ENCODE data around the gene ZNF678.
"Not testable (repeated sequence)": the region's sequence is repeated elsewhere in the genome, so short reads cannot be mapped to it uniquely, and the experiment has no call there.

Gene ZNF678

GRCh38 chr1:227673441-227673840 is 110.1 kb downstream of the ZNF678 start:
- DNase-seq (ENCODE audit: low spot score) = no peak
- TF ChIP-seq CTCF (IDR thresholded peaks at IDR 0.05) = no peak
- Histone ChIP-seq H3K27ac (no peak overlapping the region), H3K4me3 (no peak overlapping the region)

GRCh38 chr1:227685807-227686206 is 122.5 kb downstream of the ZNF678 start:
- no peak for DNase-seq (ENCODE audit: low spot score)
- Histone ChIP-seq H3K27ac (no peak overlapping the region), H3K4me3 (no peak overlapping the region)
- no peak for TF ChIP-seq CTCF (IDR thresholded peaks at IDR 0.05)

- no peak overlapping the region for H3K27ac ChIP-seq
- no peak for TF ChIP-seq CTCF (IDR thresholded peaks at IDR 0.05)
- no peak for DNase-seq (ENCODE audit: low spot score)
- H3K4me3 ChIP-seq = no peak overlapping the region
These were observed 134.0 kb downstream of the ZNF678 start for GRCh38 chr1:227697321-227697864.

GRCh38 chr1:227701631-227702030 is 138.3 kb downstream of the ZNF678 start:
- not testable (repeated sequence) for H3K4me3 ChIP-seq; H3K27ac ChIP-seq; DNase-seq (ENCODE audit: low spot score)

GRCh38 chr1:227707846-227708245 is 144.5 kb downstream of the ZNF678 start:
- Histone ChIP-seq H3K4me3 (no peak overlapping the region), H3K27ac (no peak overlapping the region)
- no peak for DNase-seq (ENCODE audit: low spot score)
- TF ChIP-seq CTCF (IDR thresholded peaks at IDR 0.05) = no peak

- DNase-seq (ENCODE audit: low spot score) = no peak
- Histone ChIP-seq H3K27ac (no peak overlapping the region), H3K4me3 (no peak overlapping the region)
- TF ChIP-seq CTCF (IDR thresholded peaks at IDR 0.05) = no peak
These were observed 146.1 kb downstream of the ZNF678 start for GRCh38 chr1:227709451-227709850.

- H3K27ac ChIP-seq; H3K4me3 ChIP-seq; DNase-seq (ENCODE audit: low spot score): not testable (repeated sequence)
These were observed 147.1 kb downstream of the ZNF678 start for GRCh38 chr1:227710474-227710873.

- no peak for DNase-seq (ENCODE audit: low spot score)
- no peak for TF ChIP-seq CTCF (IDR thresholded peaks at IDR 0.05)
- no peak overlapping the region for H3K27ac ChIP-seq
- H3K4me3 ChIP-seq = no peak overlapping the region
These were observed 149.3 kb downstream of the ZNF678 start for GRCh38 chr1:227712648-227713047.

Data from coronary artery (tissue), 2 donors.